ENCODE data around the gene CLEC20A. TPM values are rescaled to one million over a fixed set of nuclear protein-coding genes. Genes with fewer than 3 reads are reported as not detected.

Gene CLEC20A
- total RNA-seq, 4 donors from 2014 or later = not detected

DNA sequence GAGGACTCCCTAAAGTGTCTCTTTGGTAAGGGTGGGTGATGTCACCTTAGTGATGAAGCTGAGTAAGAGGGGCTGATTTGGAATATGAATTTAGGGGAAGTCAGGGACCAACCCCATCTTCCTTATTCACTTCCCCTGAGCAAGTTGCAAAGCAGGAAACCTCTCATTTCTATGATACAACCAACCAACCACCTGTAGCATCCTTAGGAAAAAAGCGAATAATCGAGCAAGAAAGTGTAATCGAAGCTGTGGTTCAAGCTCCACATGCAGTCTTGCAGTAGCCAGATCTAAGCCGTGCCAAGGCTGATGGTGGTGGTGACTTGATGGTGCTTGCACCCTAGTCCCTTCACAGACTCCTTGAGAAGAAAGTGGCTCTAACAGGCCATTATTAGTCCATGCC lies 19.3 kb upstream of the CLEC20A start:
- TF ChIP-seq POLR2A (IDR thresholded peaks at IDR 0.05) (no peak), EP300 (IDR thresholded peaks at IDR 0.05) (no peak), POLR2AphosphoS5 (IDR thresholded peaks at IDR 0.05) (no peak)
- TF ChIP-seq, protein P1, sequence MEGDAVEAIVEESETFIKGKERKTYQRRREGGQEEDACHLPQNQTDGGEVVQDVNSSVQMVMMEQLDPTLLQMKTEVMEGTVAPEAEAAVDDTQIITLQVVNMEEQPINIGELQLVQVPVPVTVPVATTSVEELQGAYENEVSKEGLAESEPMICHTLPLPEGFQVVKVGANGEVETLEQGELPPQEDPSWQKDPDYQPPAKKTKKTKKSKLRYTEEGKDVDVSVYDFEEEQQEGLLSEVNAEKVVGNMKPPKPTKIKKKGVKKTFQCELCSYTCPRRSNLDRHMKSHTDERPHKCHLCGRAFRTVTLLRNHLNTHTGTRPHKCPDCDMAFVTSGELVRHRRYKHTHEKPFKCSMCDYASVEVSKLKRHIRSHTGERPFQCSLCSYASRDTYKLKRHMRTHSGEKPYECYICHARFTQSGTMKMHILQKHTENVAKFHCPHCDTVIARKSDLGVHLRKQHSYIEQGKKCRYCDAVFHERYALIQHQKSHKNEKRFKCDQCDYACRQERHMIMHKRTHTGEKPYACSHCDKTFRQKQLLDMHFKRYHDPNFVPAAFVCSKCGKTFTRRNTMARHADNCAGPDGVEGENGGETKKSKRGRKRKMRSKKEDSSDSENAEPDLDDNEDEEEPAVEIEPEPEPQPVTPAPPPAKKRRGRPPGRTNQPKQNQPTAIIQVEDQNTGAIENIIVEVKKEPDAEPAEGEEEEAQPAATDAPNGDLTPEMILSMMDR (IDR thresholded peaks at IDR 0.05) = no peak
- no peak overlapping the region for H3K27ac ChIP-seq

DNA sequence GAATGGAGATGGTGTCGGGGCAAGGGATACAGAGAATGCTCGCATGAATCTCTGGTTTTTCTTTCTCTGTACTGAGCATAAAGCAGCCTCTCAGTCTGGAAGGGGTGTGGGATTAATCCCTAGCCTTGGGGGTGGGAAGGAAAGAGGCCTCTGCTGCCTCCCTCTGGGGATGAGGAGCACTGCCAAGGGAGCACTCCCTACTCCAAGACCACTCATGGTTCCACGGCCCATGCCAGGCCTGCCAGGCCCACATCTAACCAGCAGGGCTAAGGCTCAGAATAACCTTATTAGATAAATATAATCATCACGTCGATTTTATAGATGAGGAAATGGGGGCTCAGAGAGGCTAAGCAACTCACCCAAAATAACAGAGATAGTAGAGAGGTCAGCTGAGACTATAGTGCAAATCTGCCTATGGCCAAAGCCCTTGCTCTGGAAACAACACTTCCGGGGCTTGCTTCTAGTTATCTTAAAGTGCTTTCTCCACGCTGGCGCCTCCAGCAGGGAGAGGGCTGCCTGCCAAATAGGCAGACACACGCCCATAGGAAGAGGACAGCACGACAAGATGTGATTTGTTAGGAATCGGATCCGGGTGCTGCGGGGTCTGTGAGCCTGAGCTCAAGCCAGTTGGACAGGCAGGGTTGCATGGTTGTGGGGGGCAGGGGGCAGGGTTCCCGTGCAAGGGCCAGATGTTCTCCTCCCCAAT lies 16.7 kb upstream of the CLEC20A start:
- ATAC-seq = no peak
- no peak overlapping the region for H3K27ac ChIP-seq
- H3K4me1 ChIP-seq = no peaks in the 10 kb centered on the region
- H3K36me3 ChIP-seq = no peaks in the 10 kb centered on the region
- no peaks in the 10 kb centered on the region for H3K27me3 ChIP-seq
- WGBS, 2 donors (ENCODE audit: low coverage in 1 of 2) = 51 to 58% methylated on average over 4 to 7 of the region's 14 CpGs
- H3K4me3 ChIP-seq = no peak overlapping the region
- TF ChIP-seq POLR2A (IDR thresholded peaks at IDR 0.05) (no peak), EP300 (IDR thresholded peaks at IDR 0.05) (no peak), POLR2AphosphoS5 (IDR thresholded peaks at IDR 0.05) (no peak)
- TF ChIP-seq, protein P1 (IDR thresholded peaks at IDR 0.05) = no peak
- H3K9me3 ChIP-seq = no peaks in the 10 kb centered on the region

More for the DNA sequence above, 19.3 kb upstream of the CLEC20A start:
- no peaks in the 10 kb centered on the region for H3K36me3 ChIP-seq
- H3K27me3 ChIP-seq = no peaks in the 10 kb centered on the region
- H3K4me3 ChIP-seq = no peak overlapping the region
- H3K9me3 ChIP-seq = no peaks in the 10 kb centered on the region
- no peak for ATAC-seq
- 97 to 100% methylated on average over 4 of the region's 4 CpGs for WGBS, 2 donors (ENCODE audit: low coverage in 1 of 2)
- no peaks in the 10 kb centered on the region for H3K4me1 ChIP-seq

GRCh38 chr1:178512566-178513277 lies 16.0 kb upstream of the CLEC20A start, which contains the start of gene TEX35:
TSS of gene TEX35 (plus strand) at chr1:178513109. CDS start at chr1:178513189, 80 bp downstream.
- Histone ChIP-seq H3K9me3 (no peaks in the 10 kb centered on the region), H3K27ac (no peak within 1 kb of the TSS), H3K36me3 (no peaks in the 10 kb centered on the region), H3K27me3 (no peaks in the 10 kb centered on the region), H3K4me3 (no peak within 1 kb of the TSS), H3K4me1 (no peaks in the 10 kb centered on the region)
- no peak for ATAC-seq
- TF ChIP-seq, protein P1 (IDR thresholded peaks at IDR 0.05) = no peak
- TF ChIP-seq POLR2A (IDR thresholded peaks at IDR 0.05) = no peak
- TF ChIP-seq EP300 (IDR thresholded peaks at IDR 0.05) = no peak
- WGBS, 2 donors (ENCODE audit: low coverage in 1 of 2) = 87 to 97% methylated on average over 6 to 10 of the region's 19 CpGs

DNA sequence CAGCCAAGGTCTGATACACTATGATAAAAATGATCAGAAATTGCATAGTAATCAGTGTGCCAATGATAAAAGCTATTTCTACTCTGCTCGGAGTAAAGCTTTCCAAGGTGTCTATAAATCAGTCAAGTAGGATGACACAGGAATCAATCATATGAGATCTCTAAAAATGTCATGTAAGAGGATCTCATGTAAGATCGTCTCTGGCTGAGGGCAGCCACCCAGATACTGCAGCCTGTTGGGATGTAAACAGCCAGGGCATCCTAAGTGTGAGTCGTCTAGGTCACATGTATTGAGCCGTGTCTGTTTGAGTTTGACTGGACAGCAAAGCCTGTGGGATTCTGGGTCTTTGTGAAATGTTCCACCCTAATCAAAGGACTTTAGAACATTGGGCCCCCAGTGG lies 13.4 kb upstream of the CLEC20A start:
- no peak overlapping the region for H3K27ac ChIP-seq
- TF ChIP-seq POLR2A (IDR thresholded peaks at IDR 0.05) (no peak), EP300 (IDR thresholded peaks at IDR 0.05) (no peak), POLR2AphosphoS5 (IDR thresholded peaks at IDR 0.05) (no peak)
- TF ChIP-seq, protein P1 (IDR thresholded peaks at IDR 0.05) = no peak
- no peaks in the 10 kb centered on the region for H3K9me3 ChIP-seq
- ATAC-seq = no peak
- no peaks in the 10 kb centered on the region for H3K36me3 ChIP-seq
- no peaks in the 10 kb centered on the region for H3K27me3 ChIP-seq
- no peak overlapping the region for H3K4me3 ChIP-seq
- H3K4me1 ChIP-seq = no peaks in the 10 kb centered on the region
- 82 to 93% methylated on average over 2 to 4 of the region's 4 CpGs for WGBS, 2 donors (ENCODE audit: low coverage in 1 of 2)
